NCI-H1930 (cell line): ENCODE results near the gene CDK6.
"Not testable (repeated sequence)": the region's sequence is repeated elsewhere in the genome, so short reads cannot be mapped to it uniquely, and the experiment has no call there.

Experiments used
- DNase-seq, 2 experiments: peaks; one replicate each; lab custom pipeline; 2025; lab: John Stamatoyannopoulos, UW

The CDK6 gene

DNA sequence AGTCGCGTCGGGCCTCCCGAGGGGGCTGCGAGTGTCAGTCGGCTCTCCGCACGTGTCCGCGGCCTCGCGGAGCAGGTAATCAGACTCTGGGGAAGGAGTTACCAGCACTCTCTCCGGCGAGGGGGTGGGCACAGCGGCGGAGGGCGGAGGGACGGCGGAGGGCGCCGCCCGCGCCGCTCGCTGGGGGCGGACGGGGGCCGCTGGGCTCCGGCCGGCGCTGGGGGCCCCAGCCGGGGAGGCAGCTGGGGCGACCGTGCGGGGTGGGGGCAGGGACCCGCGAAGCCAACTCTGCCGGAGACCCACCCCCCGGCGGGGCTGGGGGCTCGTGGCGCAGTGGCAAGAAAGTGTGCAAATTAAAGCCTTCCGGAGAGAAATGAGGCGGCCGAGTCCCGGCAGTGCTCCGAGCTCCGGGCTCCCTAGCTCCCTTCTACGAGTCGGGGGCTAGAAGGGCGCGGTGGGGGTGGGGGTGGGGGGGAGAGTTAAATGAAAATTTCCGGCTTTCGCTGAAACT is at the start of gene CDK6:
CDK6 (minus strand) TSS at position 85 of the 511 bp plus-strand sequence. CDS start 3,250 bp downstream, outside the sequence.
- peak; percentile 48 to 52 for DNase-seq

GRCh38 chr7:92886039-92886438 is 49.7 kb upstream of the CDK6 start:
- DNase-seq: not testable (repeated sequence)

DNA sequence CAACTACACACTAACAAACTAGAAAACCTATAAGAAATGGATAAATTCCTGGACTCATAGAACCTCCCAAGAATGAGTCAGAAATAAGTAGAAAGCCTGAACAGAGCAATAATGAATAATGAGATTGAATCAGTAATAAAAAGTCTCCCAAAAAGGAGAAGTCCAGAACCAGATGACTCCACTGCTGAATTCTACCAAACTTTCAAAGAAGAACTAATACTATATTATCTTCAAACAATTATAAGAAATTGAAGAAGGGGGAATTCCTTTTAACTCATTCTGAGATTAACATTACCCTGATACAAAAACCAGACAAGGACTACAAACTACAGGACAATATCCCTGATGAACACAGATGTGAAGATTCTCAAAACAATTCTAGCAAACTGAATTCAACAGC is 47.8 kb upstream of the CDK6 start:
- DNase-seq: no peak

GRCh38 chr7:92882760-92883159 is 46.4 kb upstream of the CDK6 start:
- DNase-seq: no peak

DNA sequence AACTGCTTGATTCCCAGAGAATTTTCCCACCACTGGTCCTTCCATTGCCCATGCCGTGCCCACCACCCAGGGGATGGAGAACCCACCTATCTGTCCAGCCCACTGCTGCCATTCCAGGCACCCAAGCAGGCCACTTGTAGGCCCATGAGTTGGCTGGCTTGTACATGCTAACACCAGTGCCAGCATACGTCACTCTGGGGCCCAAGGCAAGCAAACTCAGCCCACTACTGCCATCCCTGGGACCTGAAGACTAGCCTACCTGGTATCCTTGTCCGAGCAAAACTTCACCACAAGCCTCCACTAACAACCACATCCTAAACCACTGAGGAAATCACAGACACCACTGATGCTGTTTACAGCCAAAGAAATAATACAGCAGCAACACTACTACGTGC is 44.7 kb upstream of the CDK6 start:
- DNase-seq: no peak

DNA sequence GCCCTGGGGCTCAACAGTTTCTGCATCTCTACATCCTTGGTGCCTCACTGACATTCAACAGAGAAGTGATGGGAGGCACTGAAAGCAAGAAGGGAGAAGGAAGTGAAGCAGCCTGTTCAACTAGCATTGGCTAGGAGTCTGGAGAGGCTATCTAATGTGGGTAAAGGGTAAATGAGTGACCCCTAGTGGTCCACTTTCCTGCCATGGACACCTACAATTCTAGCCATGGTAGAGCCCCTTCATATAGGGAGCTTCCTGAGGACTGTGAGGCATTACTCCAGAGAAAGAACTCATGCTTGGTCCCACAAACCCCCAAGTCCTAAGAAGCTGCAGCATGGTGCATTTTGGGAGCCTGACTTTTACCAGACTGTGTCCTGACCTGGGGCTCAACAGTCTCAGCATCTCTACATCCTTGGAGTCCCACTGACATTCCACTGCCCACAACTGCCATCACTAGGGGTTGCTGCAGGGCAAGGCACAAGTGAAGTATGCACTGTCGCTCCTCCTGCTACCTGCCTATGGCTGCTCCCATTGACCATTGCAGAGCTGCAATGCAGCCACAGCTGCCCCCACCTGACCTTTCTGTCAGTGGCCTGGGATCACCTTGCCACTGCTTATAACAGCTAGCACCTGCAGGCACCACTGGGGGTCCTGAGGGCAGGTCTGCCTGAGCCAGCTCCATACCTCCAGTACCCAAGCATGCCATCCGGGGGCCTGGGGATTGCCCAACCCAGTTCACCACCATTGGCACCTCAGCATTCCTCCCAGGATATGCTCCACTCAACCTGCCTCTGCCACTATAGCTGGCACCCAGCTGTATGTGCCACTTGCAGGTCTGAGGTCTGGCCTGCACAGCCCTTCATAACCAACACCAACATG is 44.1 kb upstream of the CDK6 start:
- peak in 1 of 2 experiments; percentile 13 for DNase-seq

- DNase-seq: no peak
These were observed 41.0 kb upstream of the CDK6 start for GRCh38 chr7:92877367-92877766.

GRCh38 chr7:92876836-92877235 is 40.5 kb upstream of the CDK6 start:
- DNase-seq: no peak

- DNase-seq: no peak
These were observed 39.3 kb upstream of the CDK6 start for GRCh38 chr7:92875719-92876118.

- no peak for DNase-seq
These were observed 38.8 kb upstream of the CDK6 start for GRCh38 chr7:92875173-92875572.

DNA sequence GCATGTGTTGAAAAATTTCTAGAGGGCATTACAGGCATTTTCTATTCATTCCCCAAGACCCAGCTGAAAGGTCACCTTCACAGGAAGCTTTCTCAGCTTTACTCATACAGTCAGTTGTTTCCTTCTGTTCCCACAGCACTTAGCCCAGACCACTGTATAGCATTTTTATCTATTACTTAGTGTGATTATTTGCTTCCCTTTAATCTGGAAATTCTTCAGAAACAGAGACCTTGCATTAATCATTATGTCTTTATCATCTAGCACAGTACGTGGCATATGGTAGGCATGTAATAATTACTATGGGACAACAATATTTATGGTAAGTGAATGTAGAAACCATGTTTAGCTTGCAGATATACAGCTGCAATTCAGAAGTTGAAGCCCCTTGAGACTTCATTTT is 38.2 kb upstream of the CDK6 start:
- DNase-seq: no peak

DNA sequence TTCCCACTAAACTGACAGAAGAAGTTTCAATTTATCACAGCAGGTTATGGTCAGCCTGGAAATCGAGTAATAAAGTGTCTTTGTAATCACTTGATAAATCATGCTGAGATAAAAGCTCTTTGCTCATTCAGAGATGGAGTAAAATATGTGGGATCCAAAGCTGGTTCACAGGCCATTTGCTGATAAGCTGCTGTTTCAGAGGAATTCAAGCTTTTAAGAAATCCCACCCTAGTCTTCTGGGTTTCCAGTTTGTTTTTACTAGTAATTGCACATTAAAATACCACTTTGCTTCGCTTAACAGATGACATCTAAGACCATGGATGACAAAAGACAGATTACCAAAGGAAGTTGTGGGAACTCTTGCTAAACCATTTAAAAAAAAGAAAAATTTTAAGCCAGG is 37.4 kb upstream of the CDK6 start:
- no peak for DNase-seq

DNA sequence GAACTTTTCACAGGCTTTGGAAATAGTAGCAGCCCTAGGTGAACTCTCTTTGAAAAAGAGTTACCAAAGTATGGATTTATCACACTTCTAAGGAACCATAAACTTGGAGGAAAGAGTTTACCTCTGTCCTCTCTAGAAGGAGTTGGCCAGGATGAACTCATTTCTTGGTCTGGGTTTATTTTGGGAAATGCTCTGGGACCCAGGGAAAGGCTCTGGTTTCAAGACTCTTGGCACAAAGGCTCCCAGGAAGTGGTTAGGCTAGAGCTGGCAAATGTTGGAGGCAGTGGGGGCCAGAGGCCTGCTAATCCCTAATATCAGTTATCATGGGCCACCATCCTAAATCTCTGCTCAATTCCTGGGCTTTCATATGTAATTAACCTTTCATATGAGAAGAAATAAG is 36.3 kb upstream of the CDK6 start:
- DNase-seq: no peak

GRCh38 chr7:92868683-92869293 is 32.4 kb upstream of the CDK6 start:
- no peak for DNase-seq

DNA sequence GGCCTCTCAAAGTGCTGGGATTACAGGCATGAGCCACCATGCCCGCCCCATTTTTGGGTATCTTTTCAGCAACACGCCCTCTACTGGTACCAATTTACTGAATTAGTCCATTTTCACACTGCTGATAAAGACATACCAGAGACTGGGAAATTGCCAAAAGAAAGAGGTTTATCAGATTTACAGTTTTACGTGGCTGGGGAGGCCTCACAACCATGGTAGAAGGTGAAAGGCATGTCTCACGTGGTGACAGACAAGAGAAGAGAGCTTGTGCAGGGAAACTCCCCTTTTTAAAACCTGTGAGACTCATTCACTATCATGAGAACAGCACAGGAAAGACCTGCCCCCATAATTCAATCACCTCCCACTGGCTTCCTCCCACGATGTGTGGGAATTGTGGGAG is 27.8 kb upstream of the CDK6 start:
- not testable (repeated sequence) for DNase-seq

GRCh38 chr7:92856436-92856835 is 20.1 kb upstream of the CDK6 start:
- no peak for DNase-seq

DNA sequence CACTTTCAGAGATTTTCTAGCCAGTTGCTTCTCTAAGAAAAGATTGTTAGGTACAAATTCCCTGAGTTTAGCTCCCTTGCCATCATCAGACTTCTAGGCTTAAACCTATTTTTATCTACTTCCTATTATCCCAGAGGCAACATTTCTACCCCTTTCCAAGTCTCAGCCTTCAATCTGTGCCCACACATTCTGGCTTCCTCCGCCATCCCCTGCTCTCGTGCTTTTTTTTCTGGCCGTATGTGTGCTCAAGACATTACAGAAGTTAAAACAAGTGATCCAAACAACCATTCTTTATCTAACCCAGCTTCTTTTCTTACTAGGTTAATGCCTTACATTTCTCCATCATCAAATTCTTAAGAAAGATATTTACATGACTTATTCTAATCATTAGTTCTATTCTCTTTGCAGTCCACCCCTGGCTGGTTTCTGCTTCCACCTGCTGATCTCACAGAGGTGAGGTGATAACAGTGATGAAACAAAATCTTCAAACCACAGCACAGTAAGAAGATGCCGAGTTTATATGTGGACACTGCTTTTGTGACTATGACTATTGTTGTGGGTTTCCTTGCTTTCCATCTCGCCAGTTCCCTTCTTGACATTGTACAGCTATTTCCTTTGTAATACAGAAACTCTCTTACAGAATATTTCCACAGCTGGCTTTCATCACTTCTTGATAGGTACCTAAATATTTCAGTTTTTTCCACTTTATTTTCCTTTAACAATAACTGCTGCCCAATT is 18.3 kb upstream of the CDK6 start:
- DNase-seq: no peak

DNA sequence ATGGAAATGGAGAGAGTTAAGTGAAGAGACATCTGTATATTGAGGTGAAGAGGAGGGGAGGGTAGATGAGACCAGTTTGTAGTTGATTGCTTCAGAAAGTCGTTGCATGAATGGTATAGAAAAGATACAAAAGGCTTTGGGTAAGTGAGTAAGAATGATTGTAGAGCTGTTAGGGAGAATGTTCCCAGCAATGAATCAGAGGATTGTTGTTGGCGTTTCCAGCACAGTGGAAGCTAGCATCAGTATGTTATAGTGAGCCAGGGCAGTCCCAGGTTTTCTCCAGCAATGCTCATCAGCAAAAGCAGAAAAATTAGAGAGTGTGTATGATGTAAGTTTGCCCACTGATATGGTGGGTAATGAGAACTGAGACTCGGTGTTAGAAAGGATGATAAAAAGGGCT is 15.4 kb upstream of the CDK6 start:
- no peak for DNase-seq

- no peak for DNase-seq
These were observed 14.1 kb upstream of the CDK6 start for GRCh38 chr7:92850516-92850915.

DNA sequence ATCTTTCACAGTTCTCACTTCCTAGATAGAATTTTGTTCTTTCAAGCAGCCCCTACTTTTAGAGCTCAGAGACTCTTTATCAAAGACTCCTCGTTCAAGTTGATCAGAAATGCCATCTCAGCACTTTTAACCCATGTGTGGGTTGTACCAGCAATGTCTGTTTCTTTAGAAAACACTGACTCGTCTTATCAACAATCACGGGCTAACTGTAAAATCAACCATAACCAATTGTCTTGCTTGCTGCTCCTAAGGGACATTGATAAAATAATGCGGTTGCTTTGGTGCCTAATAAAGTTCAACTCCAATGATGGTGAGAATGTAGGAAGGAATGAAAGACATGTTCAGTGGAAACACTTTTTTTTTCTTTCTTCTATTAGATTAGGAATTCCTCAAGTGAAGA is 12.9 kb upstream of the CDK6 start:
- no peak for DNase-seq

- no peak for DNase-seq
These were observed 12.5 kb upstream of the CDK6 start for GRCh38 chr7:92848851-92849250.

- DNase-seq: no peak
These were observed 12.1 kb upstream of the CDK6 start for GRCh38 chr7:92848441-92848840.

DNA sequence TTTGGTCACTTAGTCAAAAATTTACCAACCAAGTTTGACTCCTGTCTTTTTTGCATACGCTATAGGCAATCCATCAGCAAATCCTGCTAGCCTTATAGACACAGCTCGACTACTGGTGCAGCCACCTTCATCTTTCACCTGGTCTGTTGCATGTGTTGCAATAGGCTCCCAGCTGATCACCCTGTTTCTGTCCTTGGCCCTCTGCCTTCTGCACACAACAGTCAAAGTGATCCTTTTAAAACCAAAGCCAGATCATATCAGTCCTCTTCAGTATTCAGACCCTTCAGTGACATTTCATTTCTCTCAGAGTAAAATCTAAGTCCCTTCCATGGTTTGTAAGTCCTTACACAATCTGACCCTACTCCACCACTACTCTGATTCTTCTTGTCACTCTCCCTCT is 10.9 kb upstream of the CDK6 start:
- DNase-seq: no peak
